Measurements from ENCODE around the gene TMEM59.

- TF ChIP-seq CTCF (conservative IDR thresholded peaks at IDR 0.05; ENCODE audit: low read depth, low read length) (no peak), EZH2 (IDR thresholded peaks at IDR 0.05; ENCODE audit: borderline replicate concordance, low read depth, low read length, poor library complexity, severe bottlenecking) (no peak)
These were observed 45.4 kb downstream of the TMEM59 start for GRCh38 chr1:54007613-54008012.

All from A673 (cell line).